ENCODE data around the gene CRYL1. TPM values are rescaled to one million over a fixed set of nuclear protein-coding genes. Genes with fewer than 3 reads are reported as not detected.

Gene CRYL1
- total and polyA plus RNA-seq, 2 donors (not counting 1 experiment from before 2014, with no cell fraction given), result 6.5 to 15.1 TPM

DNA sequence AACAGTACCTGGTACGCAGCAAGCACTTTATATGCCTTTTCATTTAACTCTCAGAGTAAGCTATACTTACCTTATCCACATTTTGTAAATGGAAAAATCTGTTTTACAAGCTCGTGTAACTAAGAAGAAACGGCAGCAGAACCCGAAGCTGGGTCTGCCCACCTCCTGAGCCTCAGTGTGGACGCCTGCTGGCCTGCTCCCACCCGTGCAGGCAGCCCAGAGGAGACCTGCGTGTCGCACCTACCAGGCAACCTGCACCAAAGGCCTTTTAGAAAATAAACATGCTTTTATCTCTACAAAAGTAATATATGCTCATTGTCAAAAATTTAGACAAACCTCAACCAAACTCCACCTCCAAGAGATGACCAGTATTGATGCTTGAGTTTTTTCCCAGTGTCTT is 62.7 kb downstream of the CRYL1 start:
- Histone ChIP-seq H3K4me2 (replicated peaks; ENCODE audit: low read depth, low read length, poor library complexity, severe bottlenecking) (no peak overlapping the region), H3K79me2 (ENCODE audit: control insufficient read depth, insufficient read depth, low read length) (no peaks in the 10 kb centered on the region), H3K27me3 (replicated peaks in 1 of 4; ENCODE audit: control extremely low read depth in 1 of 4, control insufficient read depth in 3 of 4, insufficient read depth in 4 of 4, low read length in 3 of 4) (no peaks in the 10 kb centered on the region), H2AFZ (ENCODE audit: insufficient read depth, low read depth, low read length, poor library complexity, severe bottlenecking) (no peak overlapping the region), H4K20me1 (ENCODE audit: control insufficient read depth, insufficient read depth, low read length, poor library complexity, severe bottlenecking) (no peaks in the 10 kb centered on the region), H3K27ac (ENCODE audit: low read length in 2 of 2) (no peak overlapping the region), H3K4me1 (ENCODE audit: control insufficient read depth in 2 of 2, insufficient read depth in 2 of 2, low read length in 2 of 2) (no peaks in the 10 kb centered on the region), H3K9ac (ENCODE audit: low read length) (no peak overlapping the region), H3K36me3 (replicated peaks in 1 of 2; ENCODE audit: control extremely low read depth in 1 of 2, control insufficient read depth in 1 of 2, extremely low read depth in 1 of 2, insufficient read depth in 2 of 2, low read length in 1 of 2) (no peaks in the 10 kb centered on the region), H3K9me3 (ENCODE audit: control extremely low read depth in 1 of 3, control insufficient read depth in 2 of 3, insufficient read depth in 1 of 3, low read length in 2 of 3) (no peaks in the 10 kb centered on the region), H3K4me3 (ENCODE audit: control extremely low read depth in 1 of 5, extremely low read depth in 1 of 5, insufficient read depth in 1 of 5, low read depth in 2 of 5, low read length in 4 of 5) (no peak overlapping the region)
- ATAC-seq (ENCODE audit: low read depth) (no peak), DNase-seq (no peak)
- ChIA-PET POLR2A (no interaction called here), CTCF (no interaction called here)
- intact Hi-C loops (cut with micrococcal nuclease), result no loop called here
- Mint-ChIP-seq H3K27me3 (no peaks in the 10 kb centered on the region), H3K9me3 (ENCODE audit: insufficient read depth) (no peaks in the 10 kb centered on the region), H3K4me1 (no peaks in the 10 kb centered on the region), H3K4me3 (no peak overlapping the region), H3K27ac (no peak overlapping the region)
- 84% methylated on average over 8 of the region's 8 CpGs for WGBS (ENCODE audit: insufficient coverage)
- no peak for TF ChIP-seq EZH2 (IDR thresholded peaks at IDR 0.05; ENCODE audit: borderline replicate concordance, insufficient read depth, low read depth, low read length, poor library complexity, severe bottlenecking)
- TF ChIP-seq, protein P1, sequence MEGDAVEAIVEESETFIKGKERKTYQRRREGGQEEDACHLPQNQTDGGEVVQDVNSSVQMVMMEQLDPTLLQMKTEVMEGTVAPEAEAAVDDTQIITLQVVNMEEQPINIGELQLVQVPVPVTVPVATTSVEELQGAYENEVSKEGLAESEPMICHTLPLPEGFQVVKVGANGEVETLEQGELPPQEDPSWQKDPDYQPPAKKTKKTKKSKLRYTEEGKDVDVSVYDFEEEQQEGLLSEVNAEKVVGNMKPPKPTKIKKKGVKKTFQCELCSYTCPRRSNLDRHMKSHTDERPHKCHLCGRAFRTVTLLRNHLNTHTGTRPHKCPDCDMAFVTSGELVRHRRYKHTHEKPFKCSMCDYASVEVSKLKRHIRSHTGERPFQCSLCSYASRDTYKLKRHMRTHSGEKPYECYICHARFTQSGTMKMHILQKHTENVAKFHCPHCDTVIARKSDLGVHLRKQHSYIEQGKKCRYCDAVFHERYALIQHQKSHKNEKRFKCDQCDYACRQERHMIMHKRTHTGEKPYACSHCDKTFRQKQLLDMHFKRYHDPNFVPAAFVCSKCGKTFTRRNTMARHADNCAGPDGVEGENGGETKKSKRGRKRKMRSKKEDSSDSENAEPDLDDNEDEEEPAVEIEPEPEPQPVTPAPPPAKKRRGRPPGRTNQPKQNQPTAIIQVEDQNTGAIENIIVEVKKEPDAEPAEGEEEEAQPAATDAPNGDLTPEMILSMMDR (IDR thresholded peaks at IDR 0.05), result no peak

DNA sequence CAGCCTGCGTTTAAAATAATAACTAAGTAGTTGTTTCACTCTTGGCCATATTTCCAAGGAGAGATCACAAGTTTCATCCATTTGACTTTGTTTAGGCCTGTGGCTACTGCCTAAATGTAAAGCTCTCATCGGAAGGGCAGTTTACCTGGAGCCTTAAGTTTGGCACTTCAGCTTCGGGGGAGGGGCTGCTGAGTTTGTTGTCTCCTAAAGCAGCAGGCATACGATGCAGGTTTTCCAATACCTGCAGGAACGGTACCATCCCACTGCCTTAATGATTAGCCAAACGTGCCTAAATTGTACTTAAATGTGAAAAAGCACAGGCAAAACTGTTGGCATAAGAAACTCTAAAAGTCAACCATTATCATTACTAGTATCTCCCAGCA is 63.1 kb downstream of the CRYL1 start:
- no peak overlapping the region for H3K9ac ChIP-seq (ENCODE audit: low read length)
- Mint-ChIP-seq H3K9me3 (ENCODE audit: insufficient read depth) (no peaks in the 10 kb centered on the region), H3K4me3 (no peak overlapping the region), H3K27me3 (no peaks in the 10 kb centered on the region), H3K4me1 (peaks cover 3% of the 10 kb centered on the region), H3K27ac (no peak overlapping the region)
- H3K4me3 ChIP-seq (ENCODE audit: control extremely low read depth in 1 of 5, extremely low read depth in 1 of 5, insufficient read depth in 1 of 5, low read depth in 2 of 5, low read length in 4 of 5), result no peak overlapping the region
- no peak for ATAC-seq (ENCODE audit: low read depth)
- no peaks in the 10 kb centered on the region for H4K20me1 ChIP-seq (ENCODE audit: control insufficient read depth, insufficient read depth, low read length, poor library complexity, severe bottlenecking)
- H3K79me2 ChIP-seq (ENCODE audit: control insufficient read depth, insufficient read depth, low read length), result no peaks in the 10 kb centered on the region
- intact Hi-C loops (cut with micrococcal nuclease), result no loop called here
- no peaks in the 10 kb centered on the region for H3K36me3 ChIP-seq (replicated peaks in 1 of 2; ENCODE audit: control extremely low read depth in 1 of 2, control insufficient read depth in 1 of 2, extremely low read depth in 1 of 2, insufficient read depth in 2 of 2, low read length in 1 of 2)
- ChIA-PET CTCF (no interaction called here), POLR2A (no interaction called here)
- H3K27ac ChIP-seq (ENCODE audit: low read length in 2 of 2), result no peak overlapping the region
- H3K9me3 ChIP-seq (ENCODE audit: control extremely low read depth in 1 of 3, control insufficient read depth in 2 of 3, insufficient read depth in 1 of 3, low read length in 2 of 3), result no peaks in the 10 kb centered on the region
- no peak overlapping the region for H2AFZ ChIP-seq (ENCODE audit: insufficient read depth, low read depth, low read length, poor library complexity, severe bottlenecking)
- no peak for DNase-seq
- 98% methylated on average over 6 of the region's 6 CpGs for WGBS (ENCODE audit: insufficient coverage)
- H3K4me1 ChIP-seq (ENCODE audit: control insufficient read depth in 2 of 2, insufficient read depth in 2 of 2, low read length in 2 of 2), result no peaks in the 10 kb centered on the region
- no peak overlapping the region for H3K4me2 ChIP-seq (replicated peaks; ENCODE audit: low read depth, low read length, poor library complexity, severe bottlenecking)
- H3K27me3 ChIP-seq (replicated peaks in 1 of 4; ENCODE audit: control extremely low read depth in 1 of 4, control insufficient read depth in 3 of 4, insufficient read depth in 4 of 4, low read length in 3 of 4), result no peaks in the 10 kb centered on the region
- TF ChIP-seq EZH2 (IDR thresholded peaks at IDR 0.05; ENCODE audit: borderline replicate concordance, insufficient read depth, low read depth, low read length, poor library complexity, severe bottlenecking), result no peak
- TF ChIP-seq, protein P1 (IDR thresholded peaks at IDR 0.05), result no peak
